ENCODE data around the gene IMPACT.

DNA sequence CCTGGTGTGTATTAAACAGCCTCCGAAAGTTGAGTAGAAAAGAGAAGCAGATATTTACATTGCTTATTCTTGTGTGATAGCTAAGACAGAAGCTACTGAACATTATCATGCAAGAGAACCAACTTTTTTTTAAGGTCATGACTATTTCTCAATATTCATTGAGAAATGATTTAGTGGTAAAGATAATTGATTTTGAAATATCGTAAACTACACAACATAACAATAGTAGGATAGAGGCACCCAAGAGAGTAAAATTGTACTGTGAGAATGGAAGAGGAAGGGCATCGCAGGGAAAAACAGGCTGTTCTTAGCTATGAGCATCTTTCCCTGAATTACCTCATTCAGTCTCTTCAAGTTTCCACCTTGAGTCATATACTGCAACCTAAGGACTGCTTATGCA lies 59.2 kb downstream of the IMPACT start:
- TF ChIP-seq, protein P1, sequence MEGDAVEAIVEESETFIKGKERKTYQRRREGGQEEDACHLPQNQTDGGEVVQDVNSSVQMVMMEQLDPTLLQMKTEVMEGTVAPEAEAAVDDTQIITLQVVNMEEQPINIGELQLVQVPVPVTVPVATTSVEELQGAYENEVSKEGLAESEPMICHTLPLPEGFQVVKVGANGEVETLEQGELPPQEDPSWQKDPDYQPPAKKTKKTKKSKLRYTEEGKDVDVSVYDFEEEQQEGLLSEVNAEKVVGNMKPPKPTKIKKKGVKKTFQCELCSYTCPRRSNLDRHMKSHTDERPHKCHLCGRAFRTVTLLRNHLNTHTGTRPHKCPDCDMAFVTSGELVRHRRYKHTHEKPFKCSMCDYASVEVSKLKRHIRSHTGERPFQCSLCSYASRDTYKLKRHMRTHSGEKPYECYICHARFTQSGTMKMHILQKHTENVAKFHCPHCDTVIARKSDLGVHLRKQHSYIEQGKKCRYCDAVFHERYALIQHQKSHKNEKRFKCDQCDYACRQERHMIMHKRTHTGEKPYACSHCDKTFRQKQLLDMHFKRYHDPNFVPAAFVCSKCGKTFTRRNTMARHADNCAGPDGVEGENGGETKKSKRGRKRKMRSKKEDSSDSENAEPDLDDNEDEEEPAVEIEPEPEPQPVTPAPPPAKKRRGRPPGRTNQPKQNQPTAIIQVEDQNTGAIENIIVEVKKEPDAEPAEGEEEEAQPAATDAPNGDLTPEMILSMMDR (IDR thresholded peaks at IDR 0.05) = no peak
- no peak for TF ChIP-seq ZFX (IDR thresholded peaks at IDR 0.05; ENCODE audit: borderline replicate concordance)

Data from 22Rv1 (cell line).